Measurements from ENCODE around the gene AQP1. TPM values are rescaled to one million over a fixed set of nuclear protein-coding genes. Genes with fewer than 3 reads are reported as not detected.

AQP1 gene
- total and polyA plus RNA-seq, 2 of the 8 experiments (the other 6 are each of a cell fraction or from before 2014, with no cell fraction given) = 0.18 to 0.19 TPM

DNA sequence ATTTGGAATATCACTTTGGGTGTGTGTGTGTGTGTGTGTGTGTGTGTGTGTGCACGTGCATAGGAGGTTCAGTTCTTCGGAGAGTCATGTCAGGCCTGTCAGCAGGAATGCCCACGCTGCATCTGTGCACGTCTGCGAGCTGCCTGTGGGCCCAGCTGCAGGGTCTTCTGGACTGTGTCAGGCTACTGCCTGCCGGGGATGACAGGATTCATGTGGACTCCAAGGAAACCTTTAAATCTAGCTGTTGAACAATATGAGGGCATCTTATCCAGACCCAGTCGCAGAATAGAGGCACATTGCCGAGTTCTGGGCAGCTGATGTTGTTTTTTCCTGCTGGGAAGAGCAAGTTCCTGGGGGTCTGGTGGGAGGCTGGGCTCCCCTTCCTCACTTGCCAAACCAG is 19.0 kb downstream of the AQP1 start:
- no peak overlapping the region for H3K23ac ChIP-seq (ENCODE audit: insufficient read length)
- H3K9ac ChIP-seq (replicated peaks in 1 of 4; ENCODE audit: extremely low read depth in 1 of 4, low read depth in 3 of 4, low read length in 3 of 4) = no peak overlapping the region
- no peak overlapping the region for H2AFZ ChIP-seq (ENCODE audit: low read length)
- H4K5ac ChIP-seq (ENCODE audit: insufficient read length, low read depth, low read length) = no peak overlapping the region
- H3K27ac ChIP-seq (ENCODE audit: low read depth, low read length) = no peak overlapping the region
- H3K4me1 ChIP-seq (replicated peaks in 1 of 4; ENCODE audit: control insufficient read depth in 3 of 4, insufficient read depth in 4 of 4, low read length in 3 of 4) = peaks cover 0 to 9% (median 6%) of the 10 kb centered on the region in 4 experiments; a peak in 6 of 7 replicates
- H3K36me3 ChIP-seq (ENCODE audit: control insufficient read depth in 2 of 4, insufficient read depth in 4 of 4, low read length in 3 of 4) = no peaks in the 10 kb centered on the region
- FAIRE-seq (no peak), DNase-seq (ENCODE audit: low read depth in 1 of 2, low spot score in 2 of 2) (peak in 1 of 2 experiments; percentile 28)
- H3K27me3 ChIP-seq (replicated peaks in 1 of 4; ENCODE audit: control insufficient read depth in 3 of 4, extremely low read depth in 1 of 4, insufficient read depth in 3 of 4, low read length in 3 of 4) = 0 out of 7 replicates have a peak, but pooled peaks cover 0 to 8% (median 0%) of the 10 kb centered on the region in 4 experiments
- no peak overlapping the region for H2BK120ac ChIP-seq (replicated peaks; ENCODE audit: low read depth, low read length)
- no peak overlapping the region for H3K14ac ChIP-seq (ENCODE audit: insufficient read length)
- H4K91ac ChIP-seq (replicated peaks; ENCODE audit: insufficient read length, low read length) = no peak overlapping the region
- no peaks in the 10 kb centered on the region for H3K9me3 ChIP-seq (ENCODE audit: insufficient read depth in 2 of 2, low read depth in 1 of 2, low read length in 1 of 2)
- H2AK5ac ChIP-seq (ENCODE audit: low read depth, low read length) = no peak overlapping the region
- no peaks in the 10 kb centered on the region; the same call in 1 of the 2 replicates for H3K23me2 ChIP-seq (ENCODE audit: low read depth, low read length)
- H4K20me1 ChIP-seq (replicated peaks in 1 of 2; ENCODE audit: control insufficient read depth in 1 of 2, insufficient read depth in 2 of 2, low read length in 2 of 2) = no peaks in the 10 kb centered on the region
- H3K56ac ChIP-seq (replicated peaks; ENCODE audit: insufficient read length, low read depth, low read length) = no peak overlapping the region
- WGBS, 2 experiments (ENCODE audit: extremely low coverage in 1 of 2, insufficient coverage in 1 of 2, insufficient read length in 1 of 2, insufficient replicate concordance in 2 of 2, low coverage in 1 of 2, low lambda C conversion rate in 2 of 2, missing lambda C conversion rate in 1 of 2) = 83% methylated on average over 8 of the region's 8 CpGs; no CpG with 5 or more reads in 1 of the 2 experiments
- no peak overlapping the region; the same call in 1 of the 2 replicates for H4K8ac ChIP-seq (ENCODE audit: extremely low read depth, insufficient read depth, low read length)
- H3K4me3 ChIP-seq (ENCODE audit: extremely low read depth in 1 of 4, insufficient read depth in 2 of 4, low read depth in 3 of 4, low read length in 4 of 4) = no peak overlapping the region
- H3K79me1 ChIP-seq (ENCODE audit: low read depth, low read length) = no peaks in the 10 kb centered on the region
- no peak overlapping the region for H3K18ac ChIP-seq (ENCODE audit: extremely low read depth, low read length)
- TF ChIP-seq TAF7 (optimal IDR thresholded peaks at IDR 0.05; ENCODE audit: borderline replicate concordance, low read depth, low read length) (no peak), KDM5A (IDR thresholded peaks at IDR 0.05; ENCODE audit: low read length) (no peak), SRF (IDR thresholded peaks at IDR 0.05; ENCODE audit: low read depth, low read length) (no peak), SP1 (IDR thresholded peaks at IDR 0.05; ENCODE audit: low read depth, low read length) (no peak), EZH2 (IDR thresholded peaks at IDR 0.05; ENCODE audit: low read depth, low read length, severe bottlenecking) (no peak), CBX5 (IDR thresholded peaks at IDR 0.05; ENCODE audit: low read depth, low read length) (no peak), TBP (IDR thresholded peaks at IDR 0.05; ENCODE audit: low read depth, low read length) (no peak), KDM4A (IDR thresholded peaks at IDR 0.05; ENCODE audit: low read depth, low read length, severe bottlenecking) (no peak), SUZ12 (IDR thresholded peaks at IDR 0.05; ENCODE audit: low read length) (no peak), JUND (IDR thresholded peaks at IDR 0.05; ENCODE audit: low read length) (no peak), SAP30 (IDR thresholded peaks at IDR 0.05; ENCODE audit: insufficient read depth, insufficient replicate concordance, low read length) (no peak)
- H3K79me2 ChIP-seq (ENCODE audit: control insufficient read depth in 1 of 2, insufficient read depth in 2 of 2, low read length in 2 of 2) = no peaks in the 10 kb centered on the region
- POLR2A ChIA-PET (ENCODE audit: partially characterized antibody) = no interaction called here
- H3K4ac ChIP-seq (replicated peaks; ENCODE audit: insufficient read length, low read depth, low read length) = no peak overlapping the region
- CTCF ChIA-PET (ENCODE audit: partially characterized antibody) = interaction anchor here (1.1 to 12.0 kb wide), 6 partner anchors 12 to 192 kb away, joined by 3 to 309 read pairs (median 5); partner anchors contain the start of genes AQP1 and GHRHR
- H3K4me2 ChIP-seq (ENCODE audit: insufficient read depth in 1 of 2, low read depth in 2 of 2, low read length in 2 of 2) = no peak overlapping the region
- no peak overlapping the region for H2BK15ac ChIP-seq (ENCODE audit: low read length)
- H2BK12ac ChIP-seq (ENCODE audit: low read depth, low read length) = no peak overlapping the region
- H2BK5ac ChIP-seq (ENCODE audit: low read depth, low read length) = no peak overlapping the region
- H2BK20ac ChIP-seq (ENCODE audit: low read length) = no peak overlapping the region
